AG04450 (cell line): Measurements from ENCODE around the gene MEGF6. TPM values are rescaled to one million over a fixed set of nuclear protein-coding genes. Genes with fewer than 3 reads are reported as not detected.

Experiments used
- CTCF ChIA-PET: fragments of 300-600, 350-600 bp; formaldehyde crosslinking; extraction: SDS; loops from one replicate; lab custom pipeline; 2022; ENCODE audit warnings: antibody characterized with exemption, inconsistent platforms; lab: Charles Lee
- POLR2A ChIA-PET: fragments of 350-600 bp; formaldehyde crosslinking; extraction: SDS; loops from one replicate; lab custom pipeline; 2021; ENCODE audit warnings: antibody characterized with exemption, inconsistent platforms; lab: Yijun Ruan, JAX
- DNase-seq: peaks from one replicate; pipeline ENCODE4 v3.0.0-alpha.2; 2011; ENCODE audit warnings: low read depth, low spot score
- H3K27ac ChIP-seq: one replicate; pipeline ENCODE4 v1.5.1; 2012; ENCODE audit warnings: low read depth, low read length, control low read depth
- H3K27me3 ChIP-seq: one replicate; pipeline ENCODE4 v1.6.0; 2012; ENCODE audit warnings: low read length; ENCODE audit not compliant: control insufficient read depth, insufficient read depth
- H3K4me3 ChIP-seq: 2 replicates; pipeline ENCODE4 v1.5.1; 2011; ENCODE audit warnings: mild to moderate bottlenecking, low read depth, low read length, control low read depth
- H3K9me3 ChIP-seq: 2 replicates; pipeline ENCODE4 v1.5.1; 2012; ENCODE audit warnings: low read length; ENCODE audit not compliant: control insufficient read depth, insufficient read depth
- CTCF ChIP-seq: IDR thresholded peaks from 2 replicates; pipeline ENCODE4 v1.5.1; 2011; ENCODE audit warnings: low read depth, low read length, control low read depth, inconsistent platforms
- polyA plus RNA-seq: library from polyadenylated mRNA; depleted of rRNA; stranded (reverse); fragments of >200 nt; gene quantifications from 2 replicates; pipeline ENCODE4 v1.2.3, GENCODE V29; 2011

MEGF6 gene
- polyA plus RNA-seq, 1 experiment: 0.45 TPM

- TF ChIP-seq CTCF: no peak
- CTCF ChIA-PET: interaction anchor here (1.6 kb wide), 1 partner anchor 50 kb away, joined by 7 read pairs; no protein-coding TSS in a partner anchor
- DNase-seq: no peak
Measured at GRCh38 chr1:3568815-3569435, 42.4 kb downstream of the MEGF6 start.

GRCh38 chr1:3566951-3567804, 44.1 kb downstream of the MEGF6 start:
- CTCF ChIA-PET: interaction anchor here (0.7 to 4.9 kb wide), 2 partner anchors 13 to 53 kb away, joined by 6 to 73 read pairs; no protein-coding TSS in a partner anchor
- no peak for TF ChIP-seq CTCF
- POLR2A ChIA-PET: no interaction called here
- no peak for DNase-seq
- no peak overlapping the region for H3K27ac ChIP-seq
- peaks cover 12% of the 10 kb centered on the region for H3K27me3 ChIP-seq
- no peak overlapping the region for H3K4me3 ChIP-seq
- H3K9me3 ChIP-seq: no peaks in the 10 kb centered on the region

More at GRCh38 chr1:3568815-3569435, 42.4 kb downstream of the MEGF6 start:
- no peak overlapping the region for H3K27ac ChIP-seq
- no peaks in the 10 kb centered on the region for H3K9me3 ChIP-seq
- no peak overlapping the region for H3K4me3 ChIP-seq
- POLR2A ChIA-PET: no interaction called here
- H3K27me3 ChIP-seq: peaks cover 3% of the 10 kb centered on the region

- Histone ChIP-seq H3K27me3 (peaks cover 14% of the 10 kb centered on the region), H3K4me3 (no peak overlapping the region), H3K9me3 (no peaks in the 10 kb centered on the region), H3K27ac (no peak overlapping the region)
- ChIA-PET CTCF (interaction anchor here (1.0 to 4.9 kb wide), 2 partner anchors 54 to 75 kb away, joined by 4 to 73 read pairs; no protein-coding TSS in a partner anchor), POLR2A (no interaction called here)
- no peak for TF ChIP-seq CTCF
- no peak for DNase-seq
Measured at GRCh38 chr1:3566003-3566885, 45.1 kb downstream of the MEGF6 start.

- CTCF ChIA-PET: interaction anchor here (1.2 to 4.9 kb wide), 3 partner anchors 39 to 75 kb away, joined by 3 to 73 read pairs (median 3); no protein-coding TSS in a partner anchor
- POLR2A ChIA-PET: no interaction called here
- TF ChIP-seq CTCF: peak; percentile 90
- Histone ChIP-seq H3K27me3 (peaks cover 17% of the 10 kb centered on the region), H3K9me3 (no peaks in the 10 kb centered on the region), H3K27ac (no peak overlapping the region), H3K4me3 (no peak overlapping the region)
- no peak for DNase-seq
Measured at GRCh38 chr1:3564921-3565831, 46.1 kb downstream of the MEGF6 start.
